ENCODE results near the gene CLEC12A. TPM values are rescaled to one million over a fixed set of nuclear protein-coding genes. Genes with fewer than 3 reads are reported as not detected.

CLEC12A gene
- total and polyA plus RNA-seq, 2 donors (not counting 1 experiment from before 2014, with no cell fraction given), result 1.0 TPM; not detected in 1

DNA sequence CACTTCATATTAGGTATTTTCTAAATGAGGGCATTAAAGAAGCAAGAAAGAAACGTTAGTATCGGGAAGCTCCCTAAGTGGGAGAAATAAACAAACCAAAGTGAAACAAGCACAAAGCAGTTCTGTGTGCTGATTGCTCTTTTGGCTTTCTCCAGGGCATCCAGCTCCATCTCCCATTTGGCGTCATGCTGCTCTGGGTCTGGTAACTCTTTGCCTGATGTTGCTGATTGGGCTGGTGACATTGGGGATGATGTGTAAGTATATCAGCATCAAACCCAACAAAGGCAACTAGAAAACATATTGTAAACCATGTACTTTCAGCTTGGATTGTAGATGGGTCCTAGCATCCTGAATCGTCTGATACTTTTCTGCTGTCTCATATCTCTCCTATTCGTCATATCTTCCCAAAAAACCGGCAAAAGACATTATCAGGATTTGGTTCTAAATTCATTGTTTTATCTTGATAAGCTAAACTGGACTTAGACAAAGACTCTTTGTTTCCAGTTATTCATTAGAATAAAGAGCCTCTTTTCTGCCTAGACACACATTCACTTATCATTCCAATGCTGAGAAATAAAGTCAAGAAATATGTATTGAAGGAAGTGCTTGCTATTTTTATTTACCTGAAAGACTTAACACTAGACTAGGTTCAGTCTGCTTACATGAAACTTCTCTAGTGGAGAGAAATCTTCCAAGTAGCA, 41.6 kb downstream of the CLEC12A start:
- POLR2A ChIA-PET, result no interaction called here

DNA sequence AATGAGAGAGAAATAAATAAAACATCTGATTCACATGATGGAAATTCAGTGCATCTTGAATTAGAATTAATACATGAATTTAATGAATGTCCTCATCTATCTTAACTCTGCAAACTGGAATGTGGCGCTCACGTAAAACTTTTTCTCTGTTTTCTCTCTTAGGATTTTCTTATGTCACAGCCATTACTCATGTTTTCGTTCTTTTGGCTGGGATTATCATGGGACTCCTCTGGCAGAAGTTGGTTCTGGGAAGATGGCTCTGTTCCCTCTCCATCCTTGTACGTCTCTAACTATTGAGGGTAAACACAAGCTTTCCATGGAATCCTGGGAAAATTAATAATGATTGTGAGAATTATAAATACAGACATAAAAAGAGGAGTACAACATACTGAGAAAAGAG, 44.2 kb downstream of the CLEC12A start:
- Mint-ChIP-seq H3K27ac (no peak overlapping the region), H3K27me3 (peaks cover 35% of the 10 kb centered on the region), H3K4me3 (no peak overlapping the region), H3K9me3 (ENCODE audit: insufficient read depth) (no peaks in the 10 kb centered on the region), H3K4me1 (no peaks in the 10 kb centered on the region)
- no peaks in the 10 kb centered on the region for H3K36me3 ChIP-seq (replicated peaks in 1 of 2; ENCODE audit: control extremely low read depth in 1 of 2, control insufficient read depth in 1 of 2, extremely low read depth in 1 of 2, insufficient read depth in 2 of 2, low read length in 1 of 2)
- H3K9me3 ChIP-seq (ENCODE audit: control extremely low read depth in 1 of 3, control insufficient read depth in 2 of 3, insufficient read depth in 1 of 3, low read length in 2 of 3), result peaks cover 0 to 1% (median 0%) of the 10 kb centered on the region in 3 donors
- TF ChIP-seq CTCF (IDR thresholded peaks at IDR 0.05) (no peak), EZH2 (IDR thresholded peaks at IDR 0.05; ENCODE audit: borderline replicate concordance, insufficient read depth, low read depth, low read length, poor library complexity, severe bottlenecking) (no peak)
- no CpG with 5 or more reads among the region's 4 CpGs for WGBS (ENCODE audit: insufficient coverage)
- no peak for ATAC-seq (ENCODE audit: low read depth)
- H3K9ac ChIP-seq (ENCODE audit: low read length), result no peak overlapping the region
- H3K4me3 ChIP-seq (ENCODE audit: control extremely low read depth in 1 of 5, extremely low read depth in 1 of 5, insufficient read depth in 1 of 5, low read depth in 2 of 5, low read length in 4 of 5), result no peak overlapping the region
- intact Hi-C loops (cut with micrococcal nuclease), result no loop called here
- ChIA-PET CTCF (no interaction called here), POLR2A (no interaction called here)
- H4K20me1 ChIP-seq (ENCODE audit: control insufficient read depth, insufficient read depth, low read length, poor library complexity, severe bottlenecking), result no peaks in the 10 kb centered on the region
- no peak overlapping the region for H3K4me2 ChIP-seq (replicated peaks; ENCODE audit: low read depth, low read length, poor library complexity, severe bottlenecking)
- H3K27ac ChIP-seq (ENCODE audit: low read length in 2 of 2), result no peak overlapping the region
- DNase-seq, result no peak
- H3K79me2 ChIP-seq (ENCODE audit: control insufficient read depth, insufficient read depth, low read length), result no peaks in the 10 kb centered on the region
- peaks cover 0 to 4% (median 2%) of the 10 kb centered on the region in 4 experiments for H3K27me3 ChIP-seq (replicated peaks in 1 of 4; ENCODE audit: control extremely low read depth in 1 of 4, control insufficient read depth in 3 of 4, insufficient read depth in 4 of 4, low read length in 3 of 4)
- H2AFZ ChIP-seq (ENCODE audit: insufficient read depth, low read depth, low read length, poor library complexity, severe bottlenecking), result no peak overlapping the region
- H3K4me1 ChIP-seq (ENCODE audit: control insufficient read depth in 2 of 2, insufficient read depth in 2 of 2, low read length in 2 of 2), result no peaks in the 10 kb centered on the region

More for the DNA sequence above, 41.6 kb downstream of the CLEC12A start:
- no peaks in the 10 kb centered on the region for H4K20me1 ChIP-seq (ENCODE audit: control insufficient read depth, insufficient read depth, low read length, poor library complexity, severe bottlenecking)
- no peak overlapping the region for H3K9ac ChIP-seq (ENCODE audit: low read length)
- Mint-ChIP-seq H3K4me3 (no peak overlapping the region), H3K27me3 (peaks cover 47% of the 10 kb centered on the region), H3K9me3 (ENCODE audit: insufficient read depth) (no peaks in the 10 kb centered on the region), H3K27ac (no peak overlapping the region), H3K4me1 (no peaks in the 10 kb centered on the region)
- H3K4me2 ChIP-seq (replicated peaks; ENCODE audit: low read depth, low read length, poor library complexity, severe bottlenecking), result no peak overlapping the region
- no peak overlapping the region for H2AFZ ChIP-seq (ENCODE audit: insufficient read depth, low read depth, low read length, poor library complexity, severe bottlenecking)
- 100% methylated on average over 2 of the region's 6 CpGs for WGBS (ENCODE audit: insufficient coverage)
- no peak for DNase-seq
- H3K9me3 ChIP-seq (ENCODE audit: control extremely low read depth in 1 of 3, control insufficient read depth in 2 of 3, insufficient read depth in 1 of 3, low read length in 2 of 3), result peaks cover 0 to 1% (median 0%) of the 10 kb centered on the region in 3 donors
- H3K27me3 ChIP-seq (replicated peaks in 1 of 4; ENCODE audit: control extremely low read depth in 1 of 4, control insufficient read depth in 3 of 4, insufficient read depth in 4 of 4, low read length in 3 of 4), result peaks cover 0 to 5% (median 2%) of the 10 kb centered on the region in 4 experiments
- CTCF ChIA-PET, result interaction anchor here (0.9 to 1.4 kb wide), 2 partner anchors 9 to 73 kb away, joined by 4 to 5 read pairs; no protein-coding TSS in a partner anchor
- no peak overlapping the region for H3K4me3 ChIP-seq (ENCODE audit: control extremely low read depth in 1 of 5, extremely low read depth in 1 of 5, insufficient read depth in 1 of 5, low read depth in 2 of 5, low read length in 4 of 5)
- no peaks in the 10 kb centered on the region for H3K4me1 ChIP-seq (ENCODE audit: control insufficient read depth in 2 of 2, insufficient read depth in 2 of 2, low read length in 2 of 2)
- H3K36me3 ChIP-seq (replicated peaks in 1 of 2; ENCODE audit: control extremely low read depth in 1 of 2, control insufficient read depth in 1 of 2, extremely low read depth in 1 of 2, insufficient read depth in 2 of 2, low read length in 1 of 2), result no peaks in the 10 kb centered on the region
- TF ChIP-seq EZH2 (IDR thresholded peaks at IDR 0.05; ENCODE audit: borderline replicate concordance, insufficient read depth, low read depth, low read length, poor library complexity, severe bottlenecking), result no peak
- intact Hi-C loops (cut with micrococcal nuclease), result no loop called here
- no peak for ATAC-seq (ENCODE audit: low read depth)
- H3K27ac ChIP-seq (ENCODE audit: low read length in 2 of 2), result no peak overlapping the region
- no peaks in the 10 kb centered on the region for H3K79me2 ChIP-seq (ENCODE audit: control insufficient read depth, insufficient read depth, low read length)
